Measurements from ENCODE around the gene PSTPIP2.

Gene PSTPIP2

DNA sequence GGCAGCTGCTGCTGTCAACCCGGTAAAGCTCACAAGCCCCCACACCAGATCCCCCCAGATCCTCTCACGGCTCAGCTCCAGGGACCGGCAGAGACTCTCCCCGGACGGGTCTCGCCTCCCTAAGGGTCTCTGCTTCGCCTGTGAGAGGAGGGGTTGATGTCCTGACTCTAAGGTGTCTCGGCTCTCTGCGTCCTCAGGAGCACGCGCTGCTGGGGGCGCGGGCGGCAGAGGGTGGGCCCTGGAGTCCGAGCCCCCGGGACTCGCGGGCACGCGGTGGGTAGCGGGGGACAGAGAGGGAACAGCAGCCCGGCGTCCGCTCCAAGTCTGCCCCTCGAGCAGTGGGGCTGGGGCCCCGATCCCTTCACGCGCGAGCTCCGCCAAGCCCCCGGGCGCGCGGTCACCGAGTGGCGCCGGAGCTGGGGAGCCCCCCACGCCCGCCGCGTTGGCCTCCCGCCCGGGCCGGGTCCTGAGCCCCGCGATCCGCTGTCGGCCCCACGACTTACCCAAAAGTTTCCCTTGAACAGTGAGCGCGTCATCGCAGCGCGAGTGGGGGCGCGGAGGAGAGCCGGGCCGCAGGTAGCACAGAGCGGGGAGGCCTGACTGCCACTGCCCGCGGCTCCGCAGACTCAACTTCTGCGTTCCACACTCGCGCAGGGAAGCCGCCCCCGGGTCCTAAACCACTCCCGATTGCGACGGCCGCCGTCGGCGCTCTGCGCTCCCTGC is at the start of gene PSTPIP2:
TSS of gene PSTPIP2 (minus strand) at position 608 of the 723 bp plus-strand sequence. CDS start at position 536, 72 bp downstream.
- H3K4me3 ChIP-seq (ENCODE audit: control insufficient read depth, low read depth, low read length) = peak within 1 kb of the TSS; percentile 46
- DNase-seq (ENCODE audit: low read depth) = peak; percentile 42
- TF ChIP-seq CTCF (conservative IDR thresholded peaks at IDR 0.05; ENCODE audit: control insufficient read depth, insufficient read depth, low read depth, low read length) = no peak

DNA sequence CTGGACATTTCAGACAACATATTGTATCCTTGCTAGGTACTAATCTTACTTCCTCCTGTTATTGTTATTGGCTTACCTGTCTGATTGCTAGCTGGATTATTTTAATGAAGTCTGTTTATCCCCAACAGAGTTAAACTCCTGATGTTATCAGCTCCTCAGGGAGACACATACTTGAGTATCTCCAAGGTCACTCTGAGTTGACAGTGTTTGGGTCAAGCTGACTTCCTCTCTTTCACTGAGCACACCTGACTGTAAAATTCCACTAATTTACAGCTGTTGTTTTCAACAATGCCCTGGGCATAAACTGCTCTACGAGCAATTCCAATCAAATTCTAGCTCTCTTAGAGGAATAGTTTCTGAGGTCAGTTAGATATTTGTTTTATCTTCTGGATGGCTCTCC is 41.7 kb upstream of the PSTPIP2 start:
- no peak for TF ChIP-seq CTCF (conservative IDR thresholded peaks at IDR 0.05; ENCODE audit: control insufficient read depth, insufficient read depth, low read depth, low read length)
- no peak for DNase-seq (ENCODE audit: low read depth)
- H3K4me3 ChIP-seq (ENCODE audit: control insufficient read depth, low read depth, low read length) = no peak overlapping the region

GRCh38 chr18:46110406-46110805 is 38.3 kb upstream of the PSTPIP2 start:
- no peak for TF ChIP-seq CTCF (conservative IDR thresholded peaks at IDR 0.05; ENCODE audit: control insufficient read depth, insufficient read depth, low read depth, low read length)
- H3K4me3 ChIP-seq (ENCODE audit: control insufficient read depth, low read depth, low read length) = no peak overlapping the region
- DNase-seq (ENCODE audit: low read depth) = no peak

DNA sequence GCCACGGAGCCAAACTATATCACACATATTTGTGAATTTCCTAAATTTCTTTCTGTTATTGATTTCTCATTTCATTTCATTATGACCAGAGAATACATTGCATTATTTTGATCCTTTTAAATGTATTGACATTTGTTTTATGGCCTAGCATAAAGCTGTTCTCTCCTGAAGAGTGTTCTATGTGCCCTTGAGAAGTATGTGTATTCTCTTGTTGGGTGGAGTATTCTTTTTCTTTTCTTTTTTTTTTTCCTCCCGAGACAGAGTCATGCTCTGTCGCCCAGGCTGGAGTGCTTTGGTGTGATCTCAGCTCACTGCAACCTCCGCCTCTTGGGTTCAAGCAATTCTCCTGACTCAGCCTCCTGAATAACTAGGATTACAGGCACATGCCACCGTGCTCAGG is 37.3 kb upstream of the PSTPIP2 start:
- H3K4me3 ChIP-seq (ENCODE audit: control insufficient read depth, low read depth, low read length) = no peak overlapping the region
- DNase-seq (ENCODE audit: low read depth) = no peak
- TF ChIP-seq CTCF (conservative IDR thresholded peaks at IDR 0.05; ENCODE audit: control insufficient read depth, insufficient read depth, low read depth, low read length) = no peak

DNA sequence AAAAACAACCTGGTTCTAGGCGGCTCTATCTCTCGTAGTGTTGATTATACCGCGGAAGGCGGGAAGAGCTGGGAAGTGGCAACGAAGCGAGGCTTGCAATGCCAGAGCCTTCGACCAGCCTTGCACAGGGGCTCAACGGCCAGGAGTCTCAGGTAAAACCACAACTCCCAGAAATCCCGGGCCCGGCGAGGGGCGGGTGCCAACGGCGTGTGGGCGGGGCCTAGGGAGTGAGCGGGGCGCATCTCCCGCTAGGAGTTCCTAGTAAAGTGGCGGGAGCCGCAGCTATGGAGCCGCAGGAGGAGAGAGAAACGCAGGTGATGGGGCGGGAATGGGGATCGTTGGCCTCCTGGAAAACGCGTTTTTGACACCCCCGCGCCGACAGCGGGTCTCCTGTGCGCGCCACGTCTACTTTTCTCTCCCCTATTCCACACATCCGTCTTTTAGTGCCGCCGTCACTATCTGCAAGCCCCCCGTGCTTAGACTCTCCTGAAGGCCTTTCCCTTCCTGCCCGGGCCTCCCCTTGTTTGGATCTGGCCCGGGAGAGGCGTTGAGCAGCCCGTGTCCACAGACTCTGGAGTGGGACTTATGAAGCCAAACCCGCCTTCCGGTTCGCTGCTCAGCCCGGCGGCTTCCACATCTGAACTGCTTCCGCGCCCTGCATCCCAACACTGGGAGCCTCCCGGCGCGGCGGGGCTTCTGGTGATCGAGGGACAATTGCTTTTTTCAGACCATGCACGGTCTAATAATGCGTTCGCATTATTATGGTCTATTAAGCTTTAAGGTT is 32.3 kb upstream of the PSTPIP2 start, which contains the start of gene HAUS1:
TSS of gene HAUS1 (plus strand) at position 258 of the 784 bp plus-strand sequence. CDS start at position 285, 27 bp downstream.
- peak; percentile 70 for DNase-seq (ENCODE audit: low read depth)
- TF ChIP-seq CTCF (conservative IDR thresholded peaks at IDR 0.05; ENCODE audit: control insufficient read depth, insufficient read depth, low read depth, low read length) = no peak
- peak within 1 kb of the TSS; percentile 98 for H3K4me3 ChIP-seq (ENCODE audit: control insufficient read depth, low read depth, low read length)

DNA sequence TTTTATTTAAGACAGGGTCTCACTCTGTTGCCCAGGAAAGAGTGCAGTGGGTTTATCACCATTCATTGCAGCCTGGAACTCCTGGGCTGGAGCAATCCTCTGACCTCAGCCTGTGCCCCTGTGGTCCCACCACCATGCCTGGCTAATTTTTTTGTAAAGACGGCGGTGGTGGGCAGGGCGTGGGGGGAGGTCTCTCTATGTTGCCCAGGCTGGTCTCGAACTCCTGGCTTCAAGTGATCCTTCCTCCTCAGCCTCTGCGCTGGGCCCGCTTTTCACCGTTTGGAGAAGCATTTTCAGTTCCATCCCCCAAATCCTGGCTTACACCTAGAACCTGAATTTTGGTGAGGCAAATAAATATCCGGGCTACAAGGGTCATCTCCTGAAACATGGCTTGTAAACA is 27.4 kb upstream of the PSTPIP2 start:
- DNase-seq (ENCODE audit: low read depth) = no peak
- H3K4me3 ChIP-seq (ENCODE audit: control insufficient read depth, low read depth, low read length) = no peak overlapping the region
- no peak for TF ChIP-seq CTCF (conservative IDR thresholded peaks at IDR 0.05; ENCODE audit: control insufficient read depth, insufficient read depth, low read depth, low read length)

Data from fibroblast of mammary gland (primary cell).